Large intestine (tissue), 3 donors: ENCODE results near the gene LSM7. TPM values are rescaled to one million over a fixed set of nuclear protein-coding genes. Genes with fewer than 3 reads are reported as not detected.

Experiments
- DNase-seq, 2 donors: peaks; one replicate each; pipeline versions ENCODE4 v3.0.0 to v3.0.0-alpha.2; 2013
- H3K27ac ChIP-seq: one replicate; pipeline ENCODE4 v1.5.1; 2013; ENCODE audit warnings: low read length
- H3K27me3 ChIP-seq: 2 replicates; pipeline ENCODE4 v1.6.1; 2013; ENCODE audit warnings: low read length; ENCODE audit not compliant: control insufficient read depth, insufficient read depth
- H3K36me3 ChIP-seq: 2 replicates; pipeline ENCODE4 v1.6.1; 2013; ENCODE audit warnings: low read length; ENCODE audit not compliant: control insufficient read depth, insufficient read depth
- H3K4me1 ChIP-seq: one replicate; pipeline ENCODE4 v1.6.1; 2013; ENCODE audit warnings: low read length; ENCODE audit not compliant: control insufficient read depth, insufficient read depth
- H3K4me3 ChIP-seq: one replicate; pipeline ENCODE4 v1.5.1; 2013; ENCODE audit warnings: low read length
- H3K9me3 ChIP-seq: one replicate; pipeline ENCODE4 v1.6.1; 2013; ENCODE audit warnings: mild to moderate bottlenecking, low read depth, low read length, moderate library complexity; ENCODE audit not compliant: control insufficient read depth
- WGBS: methylation state at CpG from one replicate; pipeline ENCODE4 v1.1.5; 2013; ENCODE audit warnings: low lambda C conversion rate; ENCODE audit not compliant: insufficient coverage; 5-methylcytosine and 5-hydroxymethylcytosine counted together
- polyA plus RNA-seq: library from polyadenylated mRNA; unstranded; fragments of 120-200 nt; gene quantifications from one replicate; pipeline ENCODE4 v1.2.1, GENCODE V29; 2013

The LSM7 gene
- polyA plus RNA-seq, 1 donor, result 152 TPM

- Histone ChIP-seq H3K27me3 (no peaks in the 10 kb centered on the region), H3K4me1 (no peaks in the 10 kb centered on the region), H3K4me3 (no peak overlapping the region), H3K27ac (no peak overlapping the region), H3K36me3 (peaks cover 63% of the 10 kb centered on the region), H3K9me3 (no peaks in the 10 kb centered on the region)
- no peak for DNase-seq
- no CpG with 5 or more reads among the region's 17 CpGs for WGBS
Observed at GRCh38 chr19:2345076-2345475, 16.7 kb upstream of the LSM7 start.

GRCh38 chr19:2344381-2344870 is 16.0 kb upstream of the LSM7 start:
- Histone ChIP-seq H3K4me1 (no peaks in the 10 kb centered on the region), H3K4me3 (no peak overlapping the region), H3K27me3 (no peaks in the 10 kb centered on the region), H3K27ac (no peak overlapping the region), H3K9me3 (no peaks in the 10 kb centered on the region), H3K36me3 (peaks cover 62% of the 10 kb centered on the region)
- DNase-seq, result no peak
- no CpG with 5 or more reads among the region's 24 CpGs for WGBS

- Histone ChIP-seq H3K9me3 (no peaks in the 10 kb centered on the region), H3K4me3 (no peak overlapping the region), H3K27ac (no peak overlapping the region), H3K36me3 (peaks cover 67% of the 10 kb centered on the region), H3K27me3 (no peaks in the 10 kb centered on the region), H3K4me1 (no peaks in the 10 kb centered on the region)
- no CpG with 5 or more reads among the region's 31 CpGs for WGBS
- DNase-seq, result no peak
Observed at GRCh38 chr19:2343289-2343982, 15.1 kb upstream of the LSM7 start.

GRCh38 chr19:2342656-2343288 is 14.4 kb upstream of the LSM7 start:
- WGBS, result no CpG with 5 or more reads among the region's 29 CpGs
- H3K4me3 ChIP-seq, result no peak overlapping the region
- no peaks in the 10 kb centered on the region for H3K9me3 ChIP-seq
- peaks cover 70% of the 10 kb centered on the region for H3K36me3 ChIP-seq
- no peak overlapping the region for H3K27ac ChIP-seq
- no peak for DNase-seq
- H3K4me1 ChIP-seq, result no peaks in the 10 kb centered on the region
- no peaks in the 10 kb centered on the region for H3K27me3 ChIP-seq

GRCh38 chr19:2341982-2342381 is 13.6 kb upstream of the LSM7 start:
- no peaks in the 10 kb centered on the region for H3K27me3 ChIP-seq
- WGBS, result no CpG with 5 or more reads among the region's 15 CpGs
- H3K9me3 ChIP-seq, result no peaks in the 10 kb centered on the region
- H3K36me3 ChIP-seq, result peaks cover 78% of the 10 kb centered on the region
- no peak overlapping the region for H3K27ac ChIP-seq
- no peak for DNase-seq
- H3K4me1 ChIP-seq, result peaks cover 2% of the 10 kb centered on the region
- no peak overlapping the region for H3K4me3 ChIP-seq

- Histone ChIP-seq H3K4me3 (no peak overlapping the region), H3K36me3 (peaks cover 73% of the 10 kb centered on the region), H3K4me1 (peaks cover 3% of the 10 kb centered on the region), H3K27me3 (no peaks in the 10 kb centered on the region), H3K9me3 (no peaks in the 10 kb centered on the region), H3K27ac (no peak overlapping the region)
- DNase-seq, result no peak
- no CpG with 5 or more reads among the region's 24 CpGs for WGBS
Observed at GRCh38 chr19:2341244-2341751, 12.9 kb upstream of the LSM7 start.

GRCh38 chr19:2340496-2341243 is 12.3 kb upstream of the LSM7 start:
- Histone ChIP-seq H3K4me1 (peaks cover 3% of the 10 kb centered on the region), H3K27me3 (no peaks in the 10 kb centered on the region), H3K4me3 (no peak overlapping the region), H3K9me3 (no peaks in the 10 kb centered on the region), H3K27ac (no peak overlapping the region), H3K36me3 (peaks cover 73% of the 10 kb centered on the region)
- no peak for DNase-seq
- WGBS, result no CpG with 5 or more reads among the region's 38 CpGs

GRCh38 chr19:2339644-2340310 is 11.4 kb upstream of the LSM7 start:
- Histone ChIP-seq H3K27ac (no peak overlapping the region), H3K4me1 (peaks cover 3% of the 10 kb centered on the region), H3K27me3 (no peaks in the 10 kb centered on the region), H3K9me3 (no peaks in the 10 kb centered on the region), H3K4me3 (no peak overlapping the region), H3K36me3 (peaks cover 67% of the 10 kb centered on the region)
- no CpG with 5 or more reads among the region's 52 CpGs for WGBS
- DNase-seq, result no peak

- no peak for DNase-seq
- Histone ChIP-seq H3K27me3 (no peaks in the 10 kb centered on the region), H3K4me3 (no peak overlapping the region), H3K9me3 (peaks cover 4% of the 10 kb centered on the region), H3K27ac (no peak overlapping the region), H3K4me1 (peaks cover 11% of the 10 kb centered on the region), H3K36me3 (peaks cover 65% of the 10 kb centered on the region)
- WGBS, result no CpG with 5 or more reads among the region's 54 CpGs
Observed at GRCh38 chr19:2338751-2339643, 10.6 kb upstream of the LSM7 start.
